Hindlimb muscle (tissue), 1 donor: ENCODE data around the gene IFNAR1. TPM values are rescaled to one million over a fixed set of nuclear protein-coding genes. Genes with fewer than 3 reads are reported as not detected.

Experiments
- DNase-seq: peaks from one replicate; pipeline ENCODE4 v3.0.0-alpha.2; 2013
- polyA plus RNA-seq: library from polyadenylated mRNA; unstranded; fragments of 120-200 nt; gene quantifications from one replicate; pipeline ENCODE4 v1.2.1, GENCODE V29; 2013; ENCODE audit not compliant: insufficient read length

Gene IFNAR1
- 24.3 TPM for polyA plus RNA-seq

GRCh38 chr21:33324291-33325221 is at the start of gene IFNAR1:
IFNAR1 (plus strand) TSS chr21:33324970; CDS start chr21:33325056, 86 bp downstream.
- DNase-seq, result peak; percentile 99

GRCh38 chr21:33278721-33279120 is 46.0 kb upstream of the IFNAR1 start:
- no peak for DNase-seq

- no peak for DNase-seq
Measured at GRCh38 chr21:33279330-33279820, 45.4 kb upstream of the IFNAR1 start.

- no peak for DNase-seq
Measured at GRCh38 chr21:33281096-33281652, 43.6 kb upstream of the IFNAR1 start.

GRCh38 chr21:33283203-33283602 is 41.6 kb upstream of the IFNAR1 start:
- no peak for DNase-seq

GRCh38 chr21:33286076-33286475 is 38.7 kb upstream of the IFNAR1 start:
- no peak for DNase-seq

- no peak for DNase-seq
Measured at GRCh38 chr21:33286600-33287456, 37.9 kb upstream of the IFNAR1 start.

- no peak for DNase-seq
Measured at GRCh38 chr21:33289199-33289819, 35.5 kb upstream of the IFNAR1 start.

- no peak for DNase-seq
Measured at GRCh38 chr21:33290441-33290840, 34.3 kb upstream of the IFNAR1 start.

GRCh38 chr21:33291686-33292085 is 33.1 kb upstream of the IFNAR1 start:
- no peak for DNase-seq

GRCh38 chr21:33292724-33293123 is 32.0 kb upstream of the IFNAR1 start:
- DNase-seq, result no peak

- no peak for DNase-seq
Measured at GRCh38 chr21:33293136-33293535, 31.6 kb upstream of the IFNAR1 start.

- DNase-seq, result no peak
Measured at GRCh38 chr21:33293811-33294216, 31.0 kb upstream of the IFNAR1 start.

- DNase-seq, result no peak
Measured at GRCh38 chr21:33296156-33296555, 28.6 kb upstream of the IFNAR1 start.

- DNase-seq, result no peak
Measured at GRCh38 chr21:33299181-33299752, 25.5 kb upstream of the IFNAR1 start.

GRCh38 chr21:33300701-33301631 is 23.8 kb upstream of the IFNAR1 start:
- peak; percentile 44 for DNase-seq

GRCh38 chr21:33301632-33302002 is 23.2 kb upstream of the IFNAR1 start:
- no peak for DNase-seq

- DNase-seq, result no peak
Measured at GRCh38 chr21:33302055-33302454, 22.7 kb upstream of the IFNAR1 start.

- DNase-seq, result no peak
Measured at GRCh38 chr21:33302796-33303195, 22.0 kb upstream of the IFNAR1 start.

- no peak for DNase-seq
Measured at GRCh38 chr21:33305344-33305671, 19.5 kb upstream of the IFNAR1 start.

- no peak for DNase-seq
Measured at GRCh38 chr21:33305938-33306337, 18.8 kb upstream of the IFNAR1 start.
